ENCODE results near the gene PLD1.

Gene PLD1

GRCh38 chr3:171776839-171777583 is 33.3 kb downstream of the PLD1 start:
- Histone ChIP-seq H3K4me3 (ENCODE audit: low read depth, low read length) (no peak overlapping the region), H3K27ac (ENCODE audit: extremely low read depth, low read depth, low read length) (no peak overlapping the region), H3K4me1 (ENCODE audit: control insufficient read depth, insufficient read depth, low read length) (peaks cover 3% of the 10 kb centered on the region; the same call in 1 of the 2 replicates), H3K9me3 (ENCODE audit: control insufficient read depth, insufficient read depth, low read depth, low read length) (no peaks in the 10 kb centered on the region), H3K36me3 (ENCODE audit: control insufficient read depth in 2 of 2, insufficient read depth in 1 of 2, low read length in 2 of 2) (no peaks in the 10 kb centered on the region)
- POLR2A ChIA-PET, result no interaction called here
- CTCF ChIA-PET, result interaction anchor here (0.6 to 1.0 kb wide), 4 partner anchors 52 to 759 kb away, joined by 3 to 4 read pairs (median 3); no protein-coding TSS in a partner anchor
- TF ChIP-seq ZNF843 (tag by site-specific recombination; IDR thresholded peaks at IDR 0.05) (no peak), ZNF211 (tag by site-specific recombination; IDR thresholded peaks at IDR 0.05; ENCODE audit: low read depth) (no peak), ZNF530 (tag by site-specific recombination; IDR thresholded peaks at IDR 0.05; ENCODE audit: low read depth) (no peak), ZNF600 (tag by site-specific recombination; IDR thresholded peaks at IDR 0.05) (no peak), ZNF148 (tag by site-specific recombination; IDR thresholded peaks at IDR 0.05; ENCODE audit: borderline replicate concordance) (no peak), ZNF184 (tag by site-specific recombination; IDR thresholded peaks at IDR 0.05) (no peak), ZNF169 (tag by site-specific recombination; IDR thresholded peaks at IDR 0.05) (no peak), BCL6B (tag by site-specific recombination; IDR thresholded peaks at IDR 0.05) (no peak), ZNF132 (tag by site-specific recombination; IDR thresholded peaks at IDR 0.05; ENCODE audit: borderline replicate concordance) (no peak), ZNF223 (tag by site-specific recombination; IDR thresholded peaks at IDR 0.05) (no peak), AEBP2 (tag by site-specific recombination; IDR thresholded peaks at IDR 0.05; ENCODE audit: borderline replicate concordance) (no peak), ZFP69B (tag by site-specific recombination; IDR thresholded peaks at IDR 0.05) (no peak), ZNF18 (tag by site-specific recombination; IDR thresholded peaks at IDR 0.05) (no peak)

- no peak overlapping the region for H3K27ac ChIP-seq (ENCODE audit: extremely low read depth, low read depth, low read length)
- peaks cover 4% of the 10 kb centered on the region; the same call in 1 of the 2 replicates for H3K4me1 ChIP-seq (ENCODE audit: control insufficient read depth, insufficient read depth, low read length)
- POLR2A ChIA-PET, result no interaction called here
Measured at GRCh38 chr3:171776411-171776810, 33.9 kb downstream of the PLD1 start.

More at GRCh38 chr3:171776411-171776810, 33.9 kb downstream of the PLD1 start:
- Histone ChIP-seq H3K9me3 (ENCODE audit: control insufficient read depth, insufficient read depth, low read depth, low read length) (no peaks in the 10 kb centered on the region), H3K36me3 (ENCODE audit: control insufficient read depth in 2 of 2, insufficient read depth in 1 of 2, low read length in 2 of 2) (no peaks in the 10 kb centered on the region), H3K4me3 (ENCODE audit: low read depth, low read length) (no peak overlapping the region)
- TF ChIP-seq EGR2 (tag by site-specific recombination; IDR thresholded peaks at IDR 0.05; ENCODE audit: low read depth) (no peak), ZNF670 (tag by site-specific recombination; IDR thresholded peaks at IDR 0.05; ENCODE audit: low read depth) (no peak), ZXDB (tag by site-specific recombination; IDR thresholded peaks at IDR 0.05) (no peak)
- CTCF ChIA-PET, result interaction anchor here (0.7 to 1.0 kb wide), 3 partner anchors 53 to 130 kb away, joined by 3 to 4 read pairs (median 3); no protein-coding TSS in a partner anchor

All from HEK293 (cell line).